GM18507 (cell line): ENCODE data around the gene LCE3A.
"Not testable (repeated sequence)": the region's sequence is repeated elsewhere in the genome, so short reads cannot be mapped to it uniquely, and the experiment has no call there.

ENCODE experiments used
- DNase-seq: peaks from one replicate; pipeline ENCODE4 v3.0.0; 2011; ENCODE audit warnings: low read depth; ENCODE audit not compliant: insufficient read length; ENCODE audit errors: extremely low spot score
- FAIRE-seq: peaks from 2 replicates; lab custom pipeline; 2011; peaks lifted over from hg19 to GRCh38; lab: Jason Lieb, UNC

Gene LCE3A

GRCh38 chr1:152580433-152580832, 42.5 kb downstream of the LCE3A start, which contains the start of gene LCE3D:
Gene LCE3D, minus strand, starts transcription at chr1:152580516. Its CDS starts 580 bp downstream, at chr1:152579936.
- DNase-seq = no peak
- no peak for FAIRE-seq

- FAIRE-seq, DNase-seq: not testable (repeated sequence)
Observed at GRCh38 chr1:152579526-152579925, 43.4 kb downstream of the LCE3A start.

- FAIRE-seq (no peak), DNase-seq (no peak)
Observed at GRCh38 chr1:152577168-152577567, 45.7 kb downstream of the LCE3A start.
